ENCODE data around the gene MYOCD.

GRCh38 chr17:12745486-12745885 is 79.8 kb downstream of the MYOCD start:
- no peak for TF ChIP-seq POLR2A (IDR thresholded peaks at IDR 0.05; ENCODE audit: low read depth)
- TF ChIP-seq CTCF (IDR thresholded peaks at IDR 0.05): no peak
- TF ChIP-seq EP300 (IDR thresholded peaks at IDR 0.05): no peak

All from esophagus muscularis mucosa (tissue), 4 donors.